ENCODE results near the gene PXN.
"Not testable (repeated sequence)": the region's sequence is repeated elsewhere in the genome, so short reads cannot be mapped to it uniquely, and the experiment has no call there.

PXN gene

DNA sequence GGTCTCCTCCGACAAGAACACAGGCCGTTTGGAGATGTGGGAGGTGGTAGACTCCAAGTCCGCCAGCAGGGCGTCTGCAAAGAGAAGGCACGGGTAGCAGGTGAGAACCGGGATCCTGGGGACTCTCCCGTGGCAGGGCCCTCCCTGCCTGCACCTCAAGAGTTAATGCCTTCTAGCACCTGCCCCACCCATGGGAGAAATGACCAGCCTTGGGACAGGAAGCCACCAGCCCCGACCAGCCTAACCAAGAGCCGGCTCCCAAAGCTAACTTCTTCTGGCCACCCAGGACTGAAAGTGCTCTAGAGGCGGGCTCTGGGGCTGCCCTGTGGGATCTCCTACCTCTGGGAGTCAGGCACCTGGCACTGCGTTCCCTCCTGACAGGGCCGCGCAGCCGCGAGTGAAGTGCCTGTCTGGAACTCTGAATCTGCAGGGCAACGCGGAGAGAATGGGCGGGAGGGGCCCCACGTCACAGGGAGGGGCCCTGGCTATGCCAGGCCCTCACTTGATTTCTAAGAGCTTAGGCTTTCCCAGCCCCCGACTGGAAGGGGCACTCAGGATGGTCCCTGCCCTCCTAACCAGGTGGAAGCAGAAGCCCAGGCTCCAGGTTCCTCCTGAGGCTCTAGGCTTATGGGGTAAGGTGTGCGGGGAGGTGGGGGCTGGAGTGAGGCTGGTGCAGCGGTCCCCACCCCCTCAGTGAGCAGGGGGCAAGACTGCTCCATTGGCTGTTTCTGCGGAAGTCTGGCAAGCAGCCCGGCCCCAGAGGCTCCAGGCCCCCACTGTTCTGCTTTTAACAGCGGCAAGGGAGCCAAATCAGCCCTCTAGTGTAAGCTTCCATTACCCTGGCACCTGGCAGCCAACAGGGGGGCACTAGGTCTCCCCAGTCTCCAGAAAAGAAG is 41.0 kb downstream of the PXN start:
- no peak for FAIRE-seq

DNA sequence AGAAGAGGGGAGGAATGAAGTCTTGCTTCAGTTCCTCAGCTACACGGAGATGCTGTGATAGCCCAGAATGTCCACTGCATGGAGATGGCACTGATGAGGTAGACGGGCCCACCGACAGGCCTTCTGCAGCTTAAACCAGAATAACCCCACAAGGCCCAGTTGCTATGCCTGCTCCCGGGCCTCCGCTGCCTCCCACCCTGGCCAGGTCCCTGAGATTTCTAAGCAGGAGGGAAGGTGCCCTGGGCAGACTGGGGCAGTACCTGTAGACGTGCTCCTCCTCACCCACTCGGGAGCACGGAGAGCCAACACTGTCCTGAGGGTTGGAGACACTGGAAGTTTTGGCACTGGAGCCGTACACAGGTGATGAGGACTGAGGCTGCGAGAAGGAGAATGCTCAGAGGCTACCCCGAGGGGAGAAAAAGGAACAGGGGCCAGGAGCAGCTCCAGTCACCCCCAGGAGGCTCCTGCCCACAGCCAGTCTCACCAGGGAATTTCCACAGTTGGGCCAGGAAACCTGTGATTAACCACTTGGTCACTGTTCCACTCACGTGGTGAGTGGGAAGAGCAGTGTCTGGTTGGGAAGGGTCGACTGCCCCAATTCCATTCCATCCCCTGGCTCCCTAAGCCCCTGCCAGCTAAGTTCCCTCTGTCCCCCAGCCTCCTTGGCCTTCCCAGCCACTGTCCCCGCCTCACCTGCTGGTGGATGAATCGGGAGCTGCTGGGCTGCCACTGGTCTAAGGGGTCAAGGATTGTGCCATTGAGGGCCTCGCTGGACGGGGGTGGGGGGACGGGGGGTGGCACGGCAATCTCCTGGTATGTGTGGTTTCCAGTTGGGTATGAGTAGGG is 41.8 kb downstream of the PXN start:
- FAIRE-seq, result no peak

DNA sequence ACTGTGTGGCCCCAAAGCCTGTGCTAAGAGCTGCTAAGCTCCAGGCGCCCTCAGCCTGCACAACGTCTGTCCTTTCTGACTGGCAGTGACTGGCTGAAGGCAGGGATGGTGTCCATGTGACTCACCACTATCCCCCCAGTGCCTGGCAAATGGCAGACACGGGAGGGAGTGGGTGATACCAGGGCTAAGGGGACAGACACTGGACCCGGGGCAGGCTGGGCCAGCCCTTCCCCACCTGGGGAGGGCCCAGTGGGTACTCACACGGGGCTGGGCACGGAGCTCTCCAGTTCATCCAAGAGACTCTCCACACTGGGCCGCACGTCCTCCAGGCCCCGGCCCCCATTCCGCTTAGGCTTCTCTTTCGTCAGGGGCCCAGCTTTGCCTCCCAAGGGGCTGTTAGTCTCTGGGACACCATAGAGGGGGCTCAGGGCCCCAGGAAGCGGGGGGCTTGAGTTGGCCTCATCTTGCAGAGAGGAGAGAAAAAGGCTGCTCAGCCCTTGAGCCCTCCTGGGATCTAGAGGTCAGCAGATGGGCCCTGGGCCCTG is 43.2 kb downstream of the PXN start:
- FAIRE-seq, result no peak

DNA sequence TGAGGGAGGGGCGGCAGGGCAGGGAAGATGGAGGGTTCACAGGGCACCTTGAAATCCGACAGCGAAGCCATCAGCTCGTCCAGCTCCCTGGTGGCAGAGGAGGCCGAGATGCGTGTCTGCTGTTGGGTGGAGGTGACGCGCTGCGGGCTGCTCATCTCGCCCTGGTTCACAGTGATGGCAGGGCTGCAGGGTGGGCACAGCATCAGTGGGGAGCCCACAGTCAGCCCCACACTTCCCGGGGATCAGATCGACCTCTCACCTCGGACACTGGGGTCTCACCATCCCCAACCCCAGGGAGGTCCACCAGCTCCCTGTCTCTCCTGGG is 44.0 kb downstream of the PXN start:
- no peak for FAIRE-seq

DNA sequence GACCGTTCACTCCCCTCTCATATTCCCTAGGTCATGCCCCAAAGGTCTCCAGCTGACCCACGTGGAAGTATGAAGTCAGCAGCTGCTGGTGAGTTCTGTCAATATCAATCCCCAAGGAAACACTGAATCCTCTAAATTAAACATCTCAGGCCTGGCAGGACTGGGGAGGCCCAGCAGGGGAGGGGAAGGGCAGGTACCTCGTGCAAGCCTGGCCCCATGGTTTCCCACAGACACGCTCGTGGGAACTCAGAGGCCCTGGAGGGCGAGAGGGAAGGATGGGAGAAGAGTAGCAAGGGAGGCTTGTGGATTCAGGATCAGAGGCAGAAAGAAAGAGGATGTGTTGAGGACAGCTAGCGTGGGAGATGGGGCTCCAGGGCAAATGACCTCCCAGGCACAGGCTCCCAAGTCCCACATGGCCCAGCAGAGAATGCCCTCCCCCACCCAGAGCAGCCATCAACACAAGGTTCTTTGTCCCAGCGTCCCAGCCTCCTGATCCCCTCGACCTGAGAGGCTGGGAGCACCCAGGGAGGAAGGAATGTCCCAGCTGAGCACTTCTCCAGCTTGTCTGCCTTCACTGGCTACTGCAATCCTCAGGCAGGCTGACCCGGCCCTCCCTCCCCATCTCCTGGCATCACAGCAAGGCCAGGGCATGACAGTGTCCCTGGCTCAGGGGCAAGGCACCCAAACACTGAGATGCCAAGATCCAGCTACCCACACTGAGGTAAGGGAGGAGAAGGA is 44.5 kb downstream of the PXN start:
- no peak for FAIRE-seq

- no peak for FAIRE-seq
Observed at GRCh38 chr12:120218680-120219606, 46.6 kb downstream of the PXN start.

- no peak for FAIRE-seq
Observed at GRCh38 chr12:120216742-120217605, 48.6 kb downstream of the PXN start.

DNA sequence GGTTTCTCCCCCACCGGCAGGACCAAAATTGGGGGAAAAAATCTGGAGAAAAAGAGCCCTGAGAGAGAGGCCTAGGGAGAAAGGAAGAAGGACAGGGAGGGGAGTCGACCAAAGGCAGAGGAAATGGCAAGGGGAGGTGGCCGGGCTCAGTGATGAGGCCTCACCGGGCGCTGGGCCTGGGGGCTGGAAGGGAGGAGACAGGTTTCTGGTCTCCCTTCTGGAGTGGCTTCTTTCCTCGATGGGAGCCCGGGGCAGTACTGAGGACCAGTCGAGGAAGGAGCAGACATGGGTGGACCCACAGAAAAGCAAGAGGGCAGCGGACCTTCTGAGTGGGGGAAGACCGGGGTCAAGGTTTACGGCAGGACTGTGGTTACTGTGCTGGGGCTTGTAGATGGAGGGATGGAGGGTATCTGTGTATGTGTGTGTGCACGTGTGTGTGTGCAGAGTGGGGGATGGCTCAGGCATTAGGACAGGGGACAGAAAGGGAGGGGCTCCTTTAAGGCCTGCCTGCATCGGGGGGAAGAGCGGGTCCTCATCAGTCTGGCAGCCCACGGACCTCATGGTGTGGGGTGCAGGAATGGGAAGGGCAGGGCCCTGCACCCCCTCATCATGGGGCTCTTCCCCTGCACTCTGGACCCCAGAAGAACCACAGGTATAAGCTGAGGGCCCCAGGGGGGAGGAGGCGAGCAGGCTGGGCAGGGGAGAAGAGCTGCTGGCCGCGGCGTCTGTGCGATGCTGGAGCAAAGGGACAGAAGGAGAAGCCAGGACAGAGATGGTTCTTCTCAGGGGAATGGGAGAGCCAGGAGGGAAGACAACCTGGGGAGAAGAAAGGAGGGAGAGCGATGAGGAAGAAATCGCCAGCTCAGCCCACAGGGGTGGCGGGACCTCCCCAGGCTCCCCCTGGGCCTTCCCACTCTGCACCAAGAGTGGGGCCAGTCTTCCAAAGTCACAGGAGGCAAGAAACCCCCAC is 49.5 kb downstream of the PXN start:
- FAIRE-seq, result no peak

GRCh38 chr12:120215357-120215735 is 50.2 kb downstream of the PXN start:
- no peak for FAIRE-seq

- no peak for FAIRE-seq
Observed at GRCh38 chr12:120214626-120215356, 50.7 kb downstream of the PXN start.

- FAIRE-seq, result no peak
Observed at GRCh38 chr12:120213758-120214157, 51.8 kb downstream of the PXN start.

GRCh38 chr12:120213182-120213581 is 52.3 kb downstream of the PXN start:
- not testable (repeated sequence) for FAIRE-seq

GRCh38 chr12:120212301-120212700 is 53.2 kb downstream of the PXN start:
- no peak for FAIRE-seq

DNA sequence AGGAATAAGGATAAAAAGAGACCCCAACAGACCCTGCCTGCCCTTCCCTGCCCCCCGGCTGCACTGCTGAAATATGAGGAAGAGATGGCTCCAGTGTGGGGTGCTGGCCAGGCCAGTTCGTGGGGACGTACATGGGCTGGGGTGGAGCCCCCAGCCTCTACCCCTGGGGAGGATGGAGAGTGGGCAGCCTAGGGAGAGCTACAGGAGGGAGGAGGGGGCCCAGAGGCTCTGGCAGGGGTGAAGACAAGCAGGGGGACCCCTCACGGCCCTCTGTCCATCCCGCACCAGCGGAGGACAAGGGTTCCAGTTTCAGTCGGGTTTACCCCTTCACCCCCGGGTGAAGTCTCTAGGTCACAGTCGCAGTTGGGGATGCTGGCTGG is 53.6 kb downstream of the PXN start:
- FAIRE-seq, result no peak

DNA sequence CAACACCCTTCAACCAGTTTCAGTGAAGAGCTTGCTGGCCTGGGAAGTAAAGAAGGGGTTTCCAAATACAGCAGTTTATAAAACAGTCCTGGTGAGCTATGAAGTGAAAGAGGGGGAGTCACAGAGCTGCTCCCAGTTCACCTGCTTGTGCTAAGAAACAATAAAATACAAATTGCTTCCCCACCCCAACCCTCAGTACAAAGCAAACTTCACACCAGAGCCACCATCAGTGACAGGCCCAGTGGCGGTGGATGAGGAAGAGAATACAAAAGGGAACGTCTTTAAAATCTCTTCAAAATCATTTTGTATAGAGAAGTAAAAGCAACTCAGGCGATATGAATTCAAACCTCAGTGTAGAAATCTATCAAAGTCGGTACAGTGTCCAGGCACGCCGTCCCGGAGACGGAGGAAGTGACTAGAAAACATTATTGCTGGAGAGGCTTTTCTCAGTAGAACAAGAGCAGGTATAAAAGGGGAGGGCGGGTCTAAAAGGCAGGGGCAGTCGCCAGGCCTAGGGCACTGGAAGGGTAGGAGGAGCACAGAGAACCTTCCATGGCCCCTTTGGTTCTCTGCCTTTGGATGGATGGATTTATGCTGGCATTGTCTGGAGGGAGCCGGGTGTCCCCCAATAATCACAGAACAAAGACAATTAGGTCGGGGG is 54.2 kb downstream of the PXN start:
- FAIRE-seq, result no peak

- no peak for FAIRE-seq
Observed at GRCh38 chr12:120209851-120210250, 55.7 kb downstream of the PXN start.

- no peak for FAIRE-seq
Observed at GRCh38 chr12:120207227-120207626, 58.3 kb downstream of the PXN start.

- FAIRE-seq, result not testable (repeated sequence)
Observed at GRCh38 chr12:120206781-120207180, 58.7 kb downstream of the PXN start.
